OCI-M2 (cell line): ENCODE measurements around the gene GLT8D2.

Source experiments
- DNase-seq: peaks from one replicate; lab custom pipeline; 2025; ENCODE audit not compliant: unreplicated experiment; lab: John Stamatoyannopoulos, UW

GLT8D2 gene, protein sequence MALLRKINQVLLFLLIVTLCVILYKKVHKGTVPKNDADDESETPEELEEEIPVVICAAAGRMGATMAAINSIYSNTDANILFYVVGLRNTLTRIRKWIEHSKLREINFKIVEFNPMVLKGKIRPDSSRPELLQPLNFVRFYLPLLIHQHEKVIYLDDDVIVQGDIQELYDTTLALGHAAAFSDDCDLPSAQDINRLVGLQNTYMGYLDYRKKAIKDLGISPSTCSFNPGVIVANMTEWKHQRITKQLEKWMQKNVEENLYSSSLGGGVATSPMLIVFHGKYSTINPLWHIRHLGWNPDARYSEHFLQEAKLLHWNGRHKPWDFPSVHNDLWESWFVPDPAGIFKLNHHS

DNA sequence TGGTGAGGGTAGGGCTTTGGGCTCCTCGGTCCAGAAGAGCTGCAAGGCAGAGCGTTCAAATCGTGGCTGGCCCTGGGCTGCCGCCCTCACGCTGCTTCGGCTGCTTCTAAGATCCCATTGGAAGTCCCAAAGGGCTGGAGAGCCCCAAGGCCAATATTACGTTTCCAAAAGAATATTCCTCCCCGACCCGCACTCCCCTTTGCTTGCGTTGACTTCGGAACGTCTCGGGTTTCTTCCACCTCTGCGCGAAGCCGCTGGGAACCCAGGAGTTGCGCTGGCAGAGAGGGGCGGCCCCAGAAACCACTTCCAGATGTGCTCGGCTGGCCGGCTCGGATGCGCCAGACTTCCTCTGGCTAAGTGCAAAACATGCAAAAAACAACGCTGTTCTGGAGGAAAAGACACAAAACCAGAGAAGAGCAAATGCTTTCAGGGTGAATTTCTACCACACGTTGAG is at the start of gene GLT8D2:
GLT8D2 (minus strand) TSS at position 285 of the 454 bp plus-strand sequence. CDS start 30,539 bp downstream, outside the sequence.
- DNase-seq, result no peak

DNA sequence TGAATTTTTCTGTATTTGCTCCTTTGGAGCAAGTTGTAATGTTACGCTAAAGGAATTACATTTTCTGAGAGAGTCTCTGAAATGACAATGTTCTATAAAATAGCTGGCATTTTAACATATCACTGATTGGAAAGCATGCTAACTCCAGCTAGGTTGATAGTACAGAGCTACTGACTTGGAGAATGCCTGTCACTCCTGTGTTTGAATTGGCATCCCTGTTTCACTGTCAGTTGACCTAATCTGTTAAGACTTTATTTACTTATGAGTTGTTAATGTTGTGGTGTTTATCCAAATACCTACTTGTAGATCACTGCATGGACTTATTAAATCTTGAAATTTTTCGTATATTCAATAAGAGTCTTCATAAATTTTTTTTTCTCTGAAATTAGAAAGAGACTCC is 48.0 kb upstream of the GLT8D2 start:
- no peak for DNase-seq

DNA sequence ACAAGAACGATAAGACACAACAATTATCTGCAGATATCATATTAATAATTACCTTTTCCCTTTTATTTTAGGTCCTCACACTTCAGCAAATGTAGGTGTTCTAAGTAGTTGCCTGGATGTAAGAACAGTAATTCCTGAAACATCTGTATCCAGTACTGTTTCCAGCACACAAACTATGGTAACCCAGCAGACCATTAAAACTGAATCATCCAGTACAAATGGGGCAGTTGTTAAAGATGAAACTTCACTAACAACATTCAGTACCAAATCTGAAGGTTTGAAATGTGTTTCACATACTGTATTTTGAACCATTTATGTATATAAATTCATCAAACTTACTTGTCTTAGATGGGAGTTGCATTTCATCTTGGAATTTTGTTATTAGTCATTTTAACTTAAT is 45.3 kb upstream of the GLT8D2 start:
- no peak for DNase-seq

GRCh38 chr12:104094284-104094683 is 44.3 kb upstream of the GLT8D2 start:
- DNase-seq, result no peak

DNA sequence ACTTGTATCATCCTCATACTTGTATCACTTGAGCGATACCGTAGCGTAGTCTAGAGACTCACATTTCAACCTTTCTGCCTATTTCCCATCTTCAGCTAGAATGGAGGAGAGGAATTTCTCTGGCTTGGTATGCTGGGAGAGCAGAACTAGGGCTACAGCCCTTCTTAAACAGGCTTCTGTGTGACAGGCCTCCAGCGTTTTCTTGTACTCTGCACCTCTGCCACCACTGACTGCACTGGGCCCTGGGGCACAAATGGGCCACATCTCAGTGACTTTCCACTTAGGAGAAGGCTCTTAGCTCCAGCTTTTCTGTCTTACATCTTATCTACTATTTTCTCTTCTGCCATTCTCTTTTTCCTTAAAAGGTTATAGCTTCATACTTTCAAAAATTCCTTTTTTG is 41.1 kb upstream of the GLT8D2 start:
- DNase-seq, result no peak

DNA sequence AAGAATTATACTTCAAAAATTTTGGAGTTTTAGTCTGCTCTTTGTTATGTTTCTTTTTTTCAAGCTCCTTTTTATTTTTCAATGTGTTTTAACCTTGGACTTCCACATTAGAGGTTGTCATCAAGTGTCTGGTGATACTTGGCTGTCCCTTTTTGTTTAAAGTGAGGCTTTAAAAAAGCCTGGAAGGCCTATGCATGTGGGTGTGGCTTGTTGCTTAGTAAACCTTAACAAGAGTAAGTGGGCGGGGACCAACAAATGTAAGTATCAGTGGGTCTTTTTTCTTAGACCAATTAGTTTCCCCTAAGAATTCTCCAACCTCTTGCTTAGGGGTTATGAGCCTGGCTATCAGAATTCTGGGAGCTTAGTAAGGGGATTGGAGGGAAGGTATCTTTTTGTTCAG is 40.7 kb upstream of the GLT8D2 start:
- no peak for DNase-seq

DNA sequence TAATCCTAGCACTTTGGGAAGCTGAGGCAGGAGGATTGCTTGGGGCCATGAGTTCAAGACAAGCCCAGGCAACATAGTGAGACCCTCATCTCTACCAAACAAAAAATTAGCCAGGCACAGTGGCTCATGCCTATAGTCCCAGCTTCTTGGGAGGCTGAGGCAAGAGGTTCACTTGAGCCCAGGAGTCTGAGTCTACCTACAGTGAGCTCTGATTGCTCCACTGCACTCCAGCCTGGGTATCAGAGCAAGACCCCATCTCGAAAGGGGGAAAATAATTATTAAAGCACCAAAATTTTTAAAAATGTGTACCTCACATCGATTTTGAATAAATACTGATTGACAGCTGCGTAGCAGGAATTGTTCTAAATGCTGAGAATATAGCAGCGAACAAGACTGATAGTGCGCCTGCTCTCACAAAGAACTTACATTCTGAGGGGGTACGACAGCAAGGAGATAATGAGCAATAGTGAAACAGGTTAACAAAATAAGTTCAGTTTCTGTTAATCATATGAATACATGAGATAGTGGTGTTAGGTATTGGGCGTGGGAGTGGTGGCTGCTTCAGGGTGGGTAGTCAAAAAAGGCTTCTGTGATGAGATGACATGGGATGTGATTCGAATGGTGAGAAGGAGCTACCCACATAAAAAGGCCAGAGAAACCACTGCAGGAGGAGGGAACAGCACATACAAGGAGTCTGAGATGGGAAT is 33.9 kb upstream of the GLT8D2 start:
- no peak for DNase-seq

DNA sequence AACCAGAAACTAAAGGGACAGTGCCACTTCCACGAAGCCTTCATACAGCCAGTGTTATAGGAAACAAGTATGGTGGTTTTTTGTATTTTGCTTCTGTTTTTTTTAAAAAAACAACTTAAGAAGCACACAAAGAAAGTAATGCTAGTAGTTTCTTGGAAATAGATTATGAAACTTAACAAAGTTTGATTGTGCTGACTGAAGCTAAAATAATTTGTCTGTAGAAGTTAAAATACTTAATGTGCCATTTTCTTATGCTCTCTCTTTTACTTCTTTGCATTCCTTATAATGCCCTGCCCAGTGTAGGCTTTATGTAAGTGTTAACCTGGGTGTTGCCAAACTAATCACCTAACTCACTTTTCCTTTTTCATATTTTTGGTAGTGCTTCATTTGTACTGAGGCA is 30.8 kb upstream of the GLT8D2 start:
- DNase-seq, result no peak

DNA sequence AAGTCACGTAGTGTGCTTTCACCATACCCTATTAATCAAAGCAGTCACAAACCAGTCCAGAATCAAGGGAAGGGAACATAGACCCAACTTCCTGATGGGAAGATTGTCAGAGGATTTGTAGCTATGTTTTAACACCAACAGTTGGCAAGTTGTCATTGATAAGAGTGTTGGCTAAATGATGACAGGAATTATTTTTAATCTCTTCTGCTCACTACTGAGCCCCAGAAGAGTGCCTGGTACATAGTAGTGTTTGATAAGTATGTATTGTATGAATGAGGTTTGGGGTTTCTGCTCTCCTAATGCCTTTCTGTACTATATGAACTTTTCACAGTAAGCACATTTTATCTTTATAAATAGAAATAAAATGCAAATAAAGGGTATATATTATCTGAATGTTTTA is 29.0 kb upstream of the GLT8D2 start:
- no peak for DNase-seq

DNA sequence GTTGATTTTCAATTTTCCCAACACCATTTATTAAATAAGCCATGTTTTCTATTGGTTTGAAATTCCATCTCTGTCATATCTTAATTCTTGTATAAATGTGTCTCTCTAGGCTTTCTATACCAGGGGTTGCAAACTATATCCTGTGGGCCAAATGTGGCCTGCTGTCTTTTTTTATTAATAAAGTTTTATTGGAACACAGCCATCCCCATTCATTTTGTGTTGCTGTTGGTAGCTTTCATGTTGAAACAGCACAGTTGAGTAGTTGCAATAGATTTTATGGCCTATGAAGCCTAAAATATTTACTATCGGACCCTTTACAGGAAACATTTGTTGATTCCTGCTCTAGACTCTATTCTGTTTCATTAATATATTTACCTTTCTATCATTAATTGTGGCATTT is 23.7 kb upstream of the GLT8D2 start:
- DNase-seq, result no peak

DNA sequence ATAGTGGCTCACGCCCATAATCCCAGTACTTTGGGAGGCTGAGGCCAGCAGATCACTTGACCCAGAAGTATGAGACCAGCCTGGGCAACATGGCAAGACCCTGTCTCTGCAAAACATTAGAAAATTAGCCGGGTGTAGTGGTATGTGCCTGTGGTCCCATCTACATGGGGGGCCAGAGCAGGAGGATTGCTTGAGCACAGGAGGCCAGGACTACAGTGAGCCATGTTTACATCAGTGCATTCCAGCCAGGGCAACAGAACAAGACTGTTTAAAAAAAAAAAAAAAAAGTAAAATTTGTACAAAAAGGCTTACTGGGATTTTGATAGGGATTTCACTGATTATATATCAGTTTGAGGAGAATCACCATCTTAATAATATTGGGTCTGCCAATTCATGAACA is 22.1 kb upstream of the GLT8D2 start:
- no peak for DNase-seq

DNA sequence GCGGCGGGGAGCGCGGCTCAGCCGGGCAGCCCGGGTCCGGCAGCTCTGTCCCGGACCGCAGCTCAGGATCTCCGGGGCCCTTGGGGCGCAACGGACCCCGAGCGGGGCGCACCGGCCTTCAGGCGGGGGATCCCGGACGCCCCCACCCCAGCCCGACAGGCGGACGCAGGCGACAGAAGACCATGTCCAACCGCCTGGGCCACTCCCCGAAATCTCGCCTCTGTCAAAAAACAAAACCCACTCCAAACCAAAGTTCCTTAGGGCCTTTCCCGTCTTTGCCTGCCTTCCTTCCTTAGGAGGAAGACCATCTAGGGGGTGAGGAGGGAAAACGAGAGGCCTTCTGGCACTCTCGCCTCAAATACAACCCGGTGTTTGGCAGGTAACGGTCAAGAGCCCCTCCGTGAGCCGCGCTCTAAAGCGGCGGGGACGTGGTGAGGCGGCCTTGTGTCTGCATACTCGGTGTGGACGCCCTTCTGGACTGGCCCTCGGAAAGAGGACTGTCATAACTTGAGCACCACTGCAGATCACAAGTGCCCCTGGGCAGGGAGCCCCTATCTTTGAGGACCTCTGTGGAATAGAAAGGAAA is 14.9 kb upstream of the GLT8D2 start:
- no peak for DNase-seq

- peak; percentile 34 for DNase-seq
Observed at GRCh38 chr12:104064031-104064841, 14.2 kb upstream of the GLT8D2 start, which contains the start of gene HCFC2. Gene HCFC2, plus strand, starts transcription at chr12:104064531. Its CDS starts 30 bp downstream, at chr12:104064561.

GRCh38 chr12:104063712-104064030 is 13.7 kb upstream of the GLT8D2 start:
- DNase-seq, result no peak

- DNase-seq, result no peak
Observed at GRCh38 chr12:104060791-104061190, 10.8 kb upstream of the GLT8D2 start.

DNA sequence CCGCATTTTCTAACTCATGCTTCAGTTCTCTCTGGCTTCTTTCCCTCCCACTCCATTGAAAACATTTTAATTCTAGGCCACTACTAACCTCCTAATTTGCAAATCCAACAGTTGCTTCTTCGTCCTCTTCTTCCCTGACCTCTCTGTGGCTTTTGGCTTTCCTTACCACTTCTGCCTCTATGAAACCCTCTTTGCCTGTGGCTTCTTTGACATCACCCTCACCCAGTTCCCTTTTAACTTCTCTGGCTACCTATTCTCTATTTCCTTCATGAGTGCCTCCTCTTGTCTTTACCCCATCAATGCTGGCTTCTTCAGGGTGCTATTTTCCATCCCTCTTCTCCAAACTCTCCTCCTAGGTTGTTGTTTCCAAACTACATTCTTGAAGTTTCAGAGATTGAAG is 10.0 kb upstream of the GLT8D2 start:
- no peak for DNase-seq

DNA sequence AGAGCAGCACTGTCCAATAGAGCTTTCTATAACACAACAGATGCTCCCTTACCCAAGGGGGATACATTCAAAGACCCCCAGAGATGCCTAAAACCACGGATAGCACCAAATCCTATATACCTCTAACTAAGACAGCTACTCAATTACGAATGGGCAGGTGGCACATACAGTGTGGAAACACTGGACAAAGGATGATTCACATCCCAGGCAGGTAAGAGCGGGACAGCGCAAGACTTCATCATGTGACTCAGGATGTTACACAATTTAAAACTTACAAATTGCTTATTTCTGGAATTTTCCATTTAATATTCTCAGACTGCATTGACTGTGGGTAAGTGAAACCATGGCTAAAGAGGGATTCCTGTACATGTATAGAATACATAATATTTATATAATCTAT is 8.8 kb upstream of the GLT8D2 start:
- no peak for DNase-seq

GRCh38 chr12:104057771-104058197 is 7.8 kb upstream of the GLT8D2 start:
- no peak for DNase-seq

DNA sequence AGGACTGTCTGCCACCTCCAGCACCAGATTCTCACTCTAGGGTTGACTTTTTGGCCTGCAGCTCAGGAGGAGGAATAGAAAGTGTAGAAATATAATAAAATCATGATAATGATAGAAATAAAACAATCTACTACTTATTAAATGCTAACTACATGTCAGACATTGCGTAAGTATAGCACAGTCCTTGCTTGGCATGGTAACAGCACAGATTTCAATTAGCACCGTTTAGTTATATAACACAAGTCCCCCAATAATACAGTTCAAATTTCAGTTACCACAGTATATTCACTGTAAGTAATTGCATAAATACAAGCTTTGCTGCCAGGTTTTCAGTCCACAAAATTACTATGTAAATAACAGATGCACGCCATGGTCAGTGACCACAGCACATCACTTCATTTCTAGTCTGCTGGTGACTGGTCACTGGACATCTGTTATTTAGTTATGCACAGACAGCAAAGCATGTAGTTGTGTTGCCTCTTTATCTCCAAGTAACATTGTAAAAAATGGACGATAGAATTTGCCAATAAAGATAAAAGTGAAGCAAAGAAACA is 6.5 kb upstream of the GLT8D2 start:
- no peak for DNase-seq

DNA sequence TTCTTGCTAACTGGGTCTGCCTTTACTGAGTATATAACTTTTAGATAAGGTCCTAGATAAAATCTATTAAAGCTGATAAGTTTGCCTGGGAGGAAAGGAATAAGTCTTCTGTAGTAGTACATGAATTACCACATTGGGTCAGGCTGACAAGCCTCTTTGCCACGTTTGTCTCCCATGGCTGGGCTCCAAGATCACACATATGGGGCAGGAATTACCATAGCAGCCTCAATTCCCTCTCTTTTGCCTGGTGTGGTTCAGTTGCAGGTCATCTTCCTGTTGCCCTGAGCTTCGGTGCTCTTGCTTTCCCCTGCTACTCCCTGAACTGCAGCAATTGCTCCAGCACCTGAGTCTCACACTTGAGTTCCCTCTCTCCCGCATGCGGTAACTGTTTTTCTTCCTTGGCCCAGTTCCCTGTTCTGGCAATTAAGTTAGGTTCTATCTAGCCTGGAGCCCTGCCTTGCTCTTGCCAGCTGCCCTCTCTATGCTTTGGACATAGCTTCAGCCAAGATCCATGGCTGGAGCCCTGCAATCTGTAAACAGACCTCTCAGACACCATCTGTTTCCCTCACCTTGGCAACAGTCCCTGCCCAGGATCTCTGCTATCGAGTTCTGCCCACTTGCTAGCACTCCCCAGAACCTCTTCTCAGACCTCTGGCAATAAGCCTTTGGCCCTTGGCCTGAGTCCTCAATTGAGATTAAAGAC is 5.8 kb upstream of the GLT8D2 start:
- no peak for DNase-seq
